IgD-negative memory B cell (primary cell): ENCODE results near the gene CTNNA1. TPM values are rescaled to one million over a fixed set of nuclear protein-coding genes. Genes with fewer than 3 reads are reported as not detected.
A peak's percentile ranks its signal among the peaks of the same experiment; 100 is the strongest.
"Not testable (repeated sequence)": the region's sequence is repeated elsewhere in the genome, so short reads cannot be mapped to it uniquely, and the experiment has no call there.

ENCODE experiments used
- H3K27ac Mint-ChIP-seq, 3 donors: one replicate each; pipeline ENCODE4 v1.8.0; 2020 to 2022; ENCODE audit warnings: mild to moderate bottlenecking in 3 of 3, mixed read lengths in 3 of 3, moderate library complexity in 1 of 3
- H3K27me3 Mint-ChIP-seq: one replicate; pipeline ENCODE4 v1.8.0; 2021; ENCODE audit warnings: mixed read lengths
- H3K36me3 Mint-ChIP-seq: one replicate; pipeline ENCODE4 v1.8.0; 2020; ENCODE audit warnings: mild to moderate bottlenecking, mixed read lengths
- H3K4me1 Mint-ChIP-seq, 3 donors: one replicate each; pipeline ENCODE4 v1.8.0; 2020 to 2022; ENCODE audit warnings: mixed read lengths in 3 of 3, mild to moderate bottlenecking in 1 of 3
- H3K4me3 Mint-ChIP-seq, 4 donors: one replicate each; pipeline ENCODE4 v1.8.0; 2020 to 2022; ENCODE audit warnings: mild to moderate bottlenecking in 4 of 4, mixed read lengths in 4 of 4, moderate library complexity in 3 of 4
- H3K9me3 Mint-ChIP-seq, 3 donors: one replicate each; pipeline ENCODE4 v1.8.0; 2020 to 2021; ENCODE audit warnings: mixed read lengths in 3 of 3, mild to moderate bottlenecking in 1 of 3
- polyA plus RNA-seq: library from polyadenylated mRNA; unstranded; fragments of 300-500 nt; fragmentation: Illumina TruSeq; gene quantifications from one replicate; pipeline ENCODE4 v1.2.3, GENCODE V29; 2021

CTNNA1 gene
- polyA plus RNA-seq, 1 donor from 2014 or later: 21.4 TPM

DNA sequence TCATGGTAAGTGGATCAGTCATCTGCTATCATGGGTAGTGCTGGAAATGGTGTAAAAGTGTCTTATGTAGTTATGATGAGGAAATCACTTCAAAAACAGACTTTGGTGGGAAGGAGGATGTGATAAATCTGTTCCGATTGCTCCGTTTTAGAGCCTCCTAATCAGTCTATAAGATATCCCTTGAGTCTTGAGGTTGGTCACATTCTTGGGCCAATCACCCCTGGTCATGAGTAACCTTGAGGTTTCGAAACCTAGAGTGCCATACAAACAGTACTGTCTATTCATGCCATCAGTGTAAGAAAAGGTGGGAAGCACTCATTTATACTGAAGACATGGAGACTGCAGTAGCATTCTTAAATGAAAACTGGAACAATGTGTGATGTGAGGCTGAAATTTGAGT, 76.1 kb downstream of the CTNNA1 start:
- Mint-ChIP-seq H3K4me3 (no peak overlapping the region), H3K36me3 (peaks cover 6% of the 10 kb centered on the region), H3K27ac (no peak overlapping the region), H3K9me3 (no peaks in the 10 kb centered on the region), H3K4me1 (peaks cover 0 to 6% (median 2%) of the 10 kb centered on the region in 3 donors), H3K27me3 (no peaks in the 10 kb centered on the region)

DNA sequence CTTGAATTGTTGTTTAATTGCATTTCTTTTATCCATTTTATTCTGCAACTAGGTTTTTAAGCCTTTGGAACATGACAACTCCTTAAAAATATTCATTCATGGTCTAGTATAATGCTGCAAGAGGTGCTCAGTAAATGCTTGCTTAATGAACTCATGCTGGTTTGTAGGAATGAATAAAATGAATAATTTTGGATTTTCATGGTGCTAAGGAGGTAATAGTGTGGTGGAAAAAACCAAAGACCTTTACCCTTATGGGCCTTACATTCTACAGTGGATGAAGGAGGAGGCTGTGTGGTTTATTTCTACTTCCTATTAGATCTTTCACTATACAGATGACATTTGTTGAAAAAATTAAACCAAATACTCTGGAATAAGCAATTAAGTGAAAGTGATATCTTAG, 78.5 kb downstream of the CTNNA1 start:
- Mint-ChIP-seq H3K9me3 (no peaks in the 10 kb centered on the region), H3K27ac (no peak overlapping the region)

DNA sequence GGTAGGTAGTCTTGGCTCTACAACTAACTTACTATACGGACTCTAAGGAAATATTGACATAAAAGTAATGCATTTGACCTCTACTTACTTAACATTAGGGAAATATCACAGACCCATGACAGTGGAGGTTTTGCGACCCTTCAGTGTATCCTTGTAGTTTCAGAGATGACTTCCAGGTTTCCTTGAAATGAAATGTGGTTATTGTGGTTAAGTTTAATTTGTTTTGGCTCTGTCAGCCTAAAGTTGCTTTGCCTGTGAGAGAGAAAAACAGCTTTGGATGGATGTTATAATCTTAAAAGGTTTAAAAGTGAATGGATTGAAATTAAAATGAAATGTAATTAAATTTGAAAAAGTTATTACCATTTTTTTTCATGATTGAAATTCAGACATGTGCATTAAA, 79.0 kb downstream of the CTNNA1 start:
- peaks cover 0 to 4% (median 2%) of the 10 kb centered on the region in 3 donors for H3K4me1 Mint-ChIP-seq
- no peaks in the 10 kb centered on the region for H3K27me3 Mint-ChIP-seq
- H3K4me3 Mint-ChIP-seq: no peak overlapping the region
- peaks cover 3% of the 10 kb centered on the region for H3K36me3 Mint-ChIP-seq
- H3K27ac Mint-ChIP-seq: no peak overlapping the region
- H3K9me3 Mint-ChIP-seq: no peaks in the 10 kb centered on the region

More for the DNA sequence above, 78.5 kb downstream of the CTNNA1 start:
- Mint-ChIP-seq H3K4me1 (peaks cover 0 to 4% (median 2%) of the 10 kb centered on the region in 3 donors), H3K27me3 (no peaks in the 10 kb centered on the region), H3K4me3 (peak overlapping the region in 1 of 4 donors; percentile 23), H3K36me3 (peaks cover 3% of the 10 kb centered on the region)

- Mint-ChIP-seq H3K27me3 (no peaks in the 10 kb centered on the region), H3K27ac (no peak overlapping the region), H3K4me1 (peaks cover 1 to 4% (median 2%) of the 10 kb centered on the region in 3 donors), H3K9me3 (no peaks in the 10 kb centered on the region), H3K4me3 (no peak overlapping the region), H3K36me3 (peaks cover 3% of the 10 kb centered on the region)
These were observed 79.9 kb downstream of the CTNNA1 start for GRCh38 chr5:138833080-138833479.

DNA sequence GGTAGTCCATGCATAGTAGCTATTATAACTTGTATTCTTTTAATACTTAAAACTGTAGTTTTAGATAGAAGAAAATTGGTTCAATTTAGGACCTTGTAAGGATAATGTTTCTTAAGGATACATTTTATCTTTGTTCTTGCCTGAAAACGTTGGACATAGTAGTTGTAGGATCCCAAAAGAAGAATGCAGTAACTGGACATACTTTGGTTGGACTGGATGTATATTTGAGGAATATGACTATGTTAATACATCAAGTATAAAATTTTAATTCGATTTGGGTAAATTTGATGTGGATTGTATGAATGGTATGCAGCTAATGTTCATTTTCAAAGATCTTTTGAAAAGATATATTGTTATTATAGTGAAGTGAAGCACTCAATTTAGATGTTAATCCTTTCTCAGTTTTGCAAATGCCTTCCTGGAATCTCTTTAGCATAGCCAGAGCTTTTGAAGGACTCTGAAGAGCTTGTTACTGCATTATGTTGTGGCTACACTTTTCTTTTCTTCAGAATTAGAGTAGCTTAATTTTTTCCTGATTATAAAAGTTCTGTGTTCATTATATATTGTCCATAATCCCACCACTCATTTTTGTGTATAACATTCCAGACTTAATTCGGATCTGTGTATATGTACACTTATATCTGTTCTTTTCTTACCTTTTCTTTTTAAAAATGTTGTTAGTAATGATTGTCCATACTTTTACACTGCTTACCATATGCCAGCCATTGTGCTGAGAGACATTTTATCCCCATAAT, 80.7 kb downstream of the CTNNA1 start:
- H3K27me3 Mint-ChIP-seq: no peaks in the 10 kb centered on the region
- peaks cover 6% of the 10 kb centered on the region for H3K36me3 Mint-ChIP-seq
- no peaks in the 10 kb centered on the region for H3K9me3 Mint-ChIP-seq
- H3K4me3 Mint-ChIP-seq: no peak overlapping the region
- H3K4me1 Mint-ChIP-seq: peaks cover 4 to 5% (median 5%) of the 10 kb centered on the region in 3 donors
- no peak overlapping the region for H3K27ac Mint-ChIP-seq

DNA sequence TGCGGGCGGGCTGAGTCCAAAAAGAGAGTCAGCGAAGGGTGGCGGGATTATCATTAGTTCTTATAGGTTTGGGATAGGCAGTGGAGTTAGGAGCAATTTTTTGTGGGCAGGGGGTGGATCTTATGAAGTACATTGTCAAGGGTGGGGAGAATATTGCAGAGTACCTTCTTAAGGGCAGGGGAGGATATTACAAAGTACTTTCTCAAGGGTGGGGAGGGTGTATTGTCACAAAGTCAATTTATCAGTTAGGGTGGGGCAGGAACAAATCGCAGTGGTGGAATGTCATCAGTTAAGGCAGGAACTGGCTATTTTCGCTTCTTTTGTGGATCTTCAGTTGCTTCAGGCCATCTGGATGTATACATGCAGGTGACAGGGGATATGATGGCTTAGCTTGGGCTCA, 81.6 kb downstream of the CTNNA1 start:
- H3K4me3 Mint-ChIP-seq, H3K36me3 Mint-ChIP-seq, H3K27me3 Mint-ChIP-seq, H3K9me3 Mint-ChIP-seq, H3K4me1 Mint-ChIP-seq, H3K27ac Mint-ChIP-seq: not testable (repeated sequence)

- Mint-ChIP-seq H3K9me3 (no peaks in the 10 kb centered on the region), H3K36me3 (peaks cover 3% of the 10 kb centered on the region), H3K4me3 (no peak overlapping the region)
These were observed 83.9 kb downstream of the CTNNA1 start for GRCh38 chr5:138837160-138837559.

GRCh38 chr5:138840103-138840502, 86.9 kb downstream of the CTNNA1 start:
- Mint-ChIP-seq H3K27ac (no peak overlapping the region), H3K36me3 (peaks cover 3% of the 10 kb centered on the region), H3K27me3 (no peaks in the 10 kb centered on the region), H3K4me3 (no peak overlapping the region), H3K4me1 (peaks cover 6 to 8% (median 6%) of the 10 kb centered on the region in 3 donors), H3K9me3 (no peaks in the 10 kb centered on the region)

More at GRCh38 chr5:138837160-138837559, 83.9 kb downstream of the CTNNA1 start:
- Mint-ChIP-seq H3K4me1 (peaks cover 5 to 8% (median 7%) of the 10 kb centered on the region in 3 donors), H3K27ac (peak overlapping the region in 1 of 3 donors; percentile 83), H3K27me3 (no peaks in the 10 kb centered on the region)

GRCh38 chr5:138841531-138841930, 88.3 kb downstream of the CTNNA1 start:
- H3K27me3 Mint-ChIP-seq: no peaks in the 10 kb centered on the region
- peaks cover 6 to 12% (median 8%) of the 10 kb centered on the region in 3 donors for H3K4me1 Mint-ChIP-seq
- no peaks in the 10 kb centered on the region for H3K9me3 Mint-ChIP-seq
- H3K4me3 Mint-ChIP-seq: no peak overlapping the region
- peaks cover 3% of the 10 kb centered on the region for H3K36me3 Mint-ChIP-seq
- no peak overlapping the region for H3K27ac Mint-ChIP-seq

- H3K9me3 Mint-ChIP-seq: no peaks in the 10 kb centered on the region
These were observed 90.3 kb downstream of the CTNNA1 start for GRCh38 chr5:138843316-138844124.

GRCh38 chr5:138844125-138844461, 90.9 kb downstream of the CTNNA1 start:
- Mint-ChIP-seq H3K27ac (no peak overlapping the region), H3K36me3 (peaks cover 1% of the 10 kb centered on the region), H3K4me1 (peaks cover 11 to 17% (median 14%) of the 10 kb centered on the region in 3 donors), H3K4me3 (no peak overlapping the region), H3K9me3 (no peaks in the 10 kb centered on the region), H3K27me3 (no peaks in the 10 kb centered on the region)

More at GRCh38 chr5:138843316-138844124, 90.3 kb downstream of the CTNNA1 start:
- peaks cover 1% of the 10 kb centered on the region for H3K36me3 Mint-ChIP-seq
- peaks cover 9 to 15% (median 13%) of the 10 kb centered on the region in 3 donors for H3K4me1 Mint-ChIP-seq
- no peak overlapping the region for H3K4me3 Mint-ChIP-seq
- no peaks in the 10 kb centered on the region for H3K27me3 Mint-ChIP-seq
- no peak overlapping the region for H3K27ac Mint-ChIP-seq

DNA sequence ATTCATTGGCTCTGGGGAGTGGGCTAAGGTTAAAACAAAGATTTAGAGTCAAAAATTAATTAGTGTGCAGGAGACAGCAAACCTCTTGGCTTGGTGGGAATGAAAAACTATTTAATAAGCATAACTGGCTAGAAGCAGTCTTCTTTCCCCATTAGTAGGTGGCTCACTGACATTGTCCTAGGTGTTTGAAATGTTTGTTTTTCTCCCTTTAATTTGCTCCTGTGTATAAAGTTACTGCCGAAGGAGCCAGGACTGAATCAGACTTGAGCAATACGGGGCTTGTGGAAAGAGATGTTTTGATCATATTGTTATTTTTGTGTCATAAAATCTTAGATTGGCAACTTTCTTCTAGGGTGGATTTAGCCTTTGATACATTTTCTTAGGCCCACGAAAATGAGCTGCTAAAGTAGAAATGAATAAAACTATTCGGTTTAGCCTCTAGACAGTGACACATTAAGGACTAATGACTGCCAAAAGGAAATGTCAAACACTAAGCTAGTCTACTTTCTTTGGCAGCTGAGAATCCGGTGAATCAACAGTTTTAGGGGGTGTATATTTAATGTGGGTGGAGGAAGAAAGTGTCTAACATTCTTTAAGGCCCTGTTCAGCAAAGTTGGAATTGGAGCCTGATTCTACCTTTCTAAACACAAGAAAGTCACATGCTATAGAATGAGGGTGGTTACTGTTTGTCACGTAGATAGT, 91.7 kb downstream of the CTNNA1 start:
- H3K4me3 Mint-ChIP-seq: no peak overlapping the region
- H3K9me3 Mint-ChIP-seq: no peaks in the 10 kb centered on the region
- H3K4me1 Mint-ChIP-seq: peaks cover 8 to 26% (median 16%) of the 10 kb centered on the region in 3 donors
- peaks cover 1% of the 10 kb centered on the region for H3K36me3 Mint-ChIP-seq
- no peaks in the 10 kb centered on the region for H3K27me3 Mint-ChIP-seq
- no peak overlapping the region for H3K27ac Mint-ChIP-seq

DNA sequence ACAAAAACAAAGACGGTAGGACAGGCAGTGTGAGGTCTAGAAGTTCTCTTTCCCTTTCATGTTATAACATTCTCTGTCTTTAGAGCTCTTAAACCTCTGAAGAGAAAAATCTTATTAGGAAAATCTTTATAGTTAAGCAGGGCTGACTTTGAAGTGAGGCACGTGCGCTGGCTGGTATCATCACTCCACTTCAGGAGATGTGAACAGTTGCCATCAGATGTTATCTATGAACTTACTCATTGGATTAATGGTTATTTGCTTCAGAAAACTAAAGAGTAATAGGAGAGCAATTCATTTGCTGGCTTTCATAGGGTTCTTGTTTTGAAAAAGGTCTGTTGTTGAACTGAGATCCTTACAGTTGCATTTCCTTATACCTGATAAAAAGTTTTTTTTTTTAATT, 96.2 kb downstream of the CTNNA1 start:
- Mint-ChIP-seq H3K27ac (no peak overlapping the region), H3K27me3 (no peaks in the 10 kb centered on the region), H3K4me1 (peaks cover 13 to 30% (median 23%) of the 10 kb centered on the region in 3 donors), H3K36me3 (peaks cover 9% of the 10 kb centered on the region), H3K9me3 (no peaks in the 10 kb centered on the region), H3K4me3 (no peak overlapping the region)

GRCh38 chr5:138849882-138850281, 96.7 kb downstream of the CTNNA1 start:
- H3K9me3 Mint-ChIP-seq: no peaks in the 10 kb centered on the region
- H3K36me3 Mint-ChIP-seq: peaks cover 12% of the 10 kb centered on the region
- peaks cover 16 to 30% (median 23%) of the 10 kb centered on the region in 3 donors for H3K4me1 Mint-ChIP-seq
- no peaks in the 10 kb centered on the region for H3K27me3 Mint-ChIP-seq
- no peak overlapping the region for H3K27ac Mint-ChIP-seq
- no peak overlapping the region for H3K4me3 Mint-ChIP-seq

DNA sequence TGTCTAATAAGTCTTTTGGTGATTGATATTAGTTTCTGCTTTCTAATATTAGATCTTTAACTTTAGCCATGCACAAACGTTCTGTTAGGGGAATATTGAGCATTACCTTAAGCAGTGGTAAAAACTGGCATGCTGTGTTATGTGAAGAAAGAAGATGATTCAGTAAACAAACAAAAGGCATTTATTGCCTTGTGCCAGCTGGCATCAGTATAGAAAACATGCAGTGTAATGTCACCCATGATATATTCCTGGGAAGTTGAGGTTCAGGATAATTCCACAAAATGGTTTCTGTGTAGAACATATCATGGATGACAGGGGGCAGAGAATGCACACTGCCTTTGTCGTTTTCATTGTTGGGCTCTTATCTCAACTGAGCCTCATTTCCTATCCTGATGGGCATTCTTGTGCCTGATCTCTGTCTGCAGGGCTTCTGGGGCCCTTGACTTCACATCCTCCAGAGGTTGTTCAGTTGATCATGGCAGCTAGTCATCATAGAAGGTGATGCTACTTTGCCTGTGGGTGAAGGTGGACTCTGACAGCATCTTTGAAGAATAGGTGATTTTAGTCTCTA, 97.7 kb downstream of the CTNNA1 start:
- H3K9me3 Mint-ChIP-seq: no peaks in the 10 kb centered on the region
- no peak overlapping the region for H3K4me3 Mint-ChIP-seq
- H3K27ac Mint-ChIP-seq: no peak overlapping the region
- peaks cover 17 to 23% (median 23%) of the 10 kb centered on the region in 3 donors for H3K4me1 Mint-ChIP-seq
- no peaks in the 10 kb centered on the region for H3K27me3 Mint-ChIP-seq
- peaks cover 15% of the 10 kb centered on the region for H3K36me3 Mint-ChIP-seq
